Smooth muscle cell (in vitro differentiated cells): Measurements from ENCODE around the gene MTG2. TPM values are rescaled to one million over a fixed set of nuclear protein-coding genes. Genes with fewer than 3 reads are reported as not detected.

Source experiments
- DNase-seq: peaks from one replicate; lab custom pipeline; 2025; ENCODE audit not compliant: unreplicated experiment; lab: John Stamatoyannopoulos, UW
- H2AFZ ChIP-seq: fragments of 200-600 bp; sonication (generic); 2 replicates; pipeline ENCODE4 v1.6.0; 2016; ENCODE audit warnings: antibody characterized with exemption, low read depth, mild to moderate bottlenecking
- H3F3A ChIP-seq: fragments of 200-600 bp; sonication (generic); 2 replicates; pipeline ENCODE4 v1.6.0; 2017; ENCODE audit warnings: antibody characterized with exemption, low read depth
- H3K27ac ChIP-seq: fragments of 200-600 bp; sonication (generic); 2 replicates; pipeline ENCODE4 v1.5.1; 2016; ENCODE audit warnings: low read depth, mild to moderate bottlenecking
- H3K27me3 ChIP-seq: fragments of 200-600 bp; sonication (generic); 2 replicates; pipeline ENCODE4 v1.6.1; 2016; ENCODE audit warnings: low read depth, mild to moderate bottlenecking
- H3K36me3 ChIP-seq: fragments of 200-600 bp; sonication (generic); 2 replicates; pipeline ENCODE4 v1.5.1; 2016; ENCODE audit warnings: low read depth
- H3K4me1 ChIP-seq: fragments of 200-600 bp; sonication (generic); 2 replicates; pipeline ENCODE4 v1.5.1; 2016; ENCODE audit warnings: low read depth
- H3K4me2 ChIP-seq: fragments of 200-600 bp; sonication (generic); 2 replicates; pipeline ENCODE4 v1.6.0; 2016; ENCODE audit warnings: mild to moderate bottlenecking
- H3K4me3 ChIP-seq: fragments of 200-600 bp; sonication (generic); 2 replicates; pipeline ENCODE4 v1.5.1; 2016; ENCODE audit warnings: mild to moderate bottlenecking
- H3K79me2 ChIP-seq: fragments of 200-600 bp; sonication (generic); 2 replicates; pipeline ENCODE4 v1.6.0; 2016; ENCODE audit warnings: low read depth, mild to moderate bottlenecking
- H3K9ac ChIP-seq: fragments of 200-600 bp; sonication (generic); 2 replicates; pipeline ENCODE4 v1.6.0; 2016; ENCODE audit warnings: low read depth
- H3K9me3 ChIP-seq: fragments of 200-600 bp; sonication (generic); replicated peaks from 2 replicates; pipeline ENCODE4 v1.5.1; 2016; ENCODE audit warnings: low read depth
- H4K20me1 ChIP-seq: fragments of 200-600 bp; sonication (generic); 2 replicates; pipeline ENCODE4 v1.6.0; 2016; ENCODE audit warnings: low read depth
- WGBS: methylation state at CpG from one replicate; pipeline ENCODE4 v1.1.7; 2016; ENCODE audit warnings: low lambda C conversion rate; 5-methylcytosine and 5-hydroxymethylcytosine counted together
- polyA plus RNA-seq: library from polyadenylated mRNA; unstranded; fragments of >200 nt; fragmentation: Nextera tagmentation; extraction: Ambion mirVana; gene quantifications from 2 replicates; pipeline ENCODE4 v1.2.1, GENCODE V29; 2016
- total RNA-seq: library from RNA; depleted of rRNA; stranded (reverse); fragments of >200 nt; gene quantifications from 2 replicates; pipeline ENCODE4 v1.2.3, GENCODE V29; 2014
- TF ChIP-seq, protein P1 (sequence below): fragments of 200-600 bp; sonication (generic); IDR thresholded peaks from 2 replicates; pipeline ENCODE4 v1.5.1; 2017; ENCODE audit warnings: borderline replicate concordance, mild to moderate bottlenecking, antibody characterized with exemption; ENCODE audit not compliant: insufficient read depth, poor library complexity, severe bottlenecking

MTG2 gene
- total and polyA plus RNA-seq, 2 experiments from 2014 or later, result 17.9 to 21.9 TPM

DNA sequence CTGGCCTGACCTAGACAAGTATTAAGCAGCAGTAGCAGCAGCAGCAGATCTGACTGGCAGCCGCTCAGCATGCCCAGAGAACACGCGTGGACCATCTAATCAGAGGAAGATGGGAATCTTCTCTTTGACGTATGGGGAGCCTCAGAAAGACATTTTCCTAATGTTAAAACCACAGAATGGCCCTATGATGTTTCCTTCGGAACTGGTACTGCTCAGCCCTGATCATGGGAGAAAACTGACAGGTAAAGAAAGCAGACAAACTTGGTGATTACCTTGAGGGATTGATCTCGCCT lies 45.8 kb upstream of the MTG2 start:
- Histone ChIP-seq H3K4me3 (no peak overlapping the region), H3K27me3 (no peaks in the 10 kb centered on the region), H2AFZ (no peak overlapping the region), H3K79me2 (peaks cover 33% of the 10 kb centered on the region), H3K4me1 (peaks cover 10% of the 10 kb centered on the region), H3K9ac (no peak overlapping the region), H3K27ac (no peak overlapping the region), H3K36me3 (no peaks in the 10 kb centered on the region), H3K9me3 (no peaks in the 10 kb centered on the region), H4K20me1 (peaks cover 86% of the 10 kb centered on the region), H3K4me2 (no peak overlapping the region), H3F3A (peaks cover 61% of the 10 kb centered on the region)
- DNase-seq, result no peak
- TF ChIP-seq, protein P1, sequence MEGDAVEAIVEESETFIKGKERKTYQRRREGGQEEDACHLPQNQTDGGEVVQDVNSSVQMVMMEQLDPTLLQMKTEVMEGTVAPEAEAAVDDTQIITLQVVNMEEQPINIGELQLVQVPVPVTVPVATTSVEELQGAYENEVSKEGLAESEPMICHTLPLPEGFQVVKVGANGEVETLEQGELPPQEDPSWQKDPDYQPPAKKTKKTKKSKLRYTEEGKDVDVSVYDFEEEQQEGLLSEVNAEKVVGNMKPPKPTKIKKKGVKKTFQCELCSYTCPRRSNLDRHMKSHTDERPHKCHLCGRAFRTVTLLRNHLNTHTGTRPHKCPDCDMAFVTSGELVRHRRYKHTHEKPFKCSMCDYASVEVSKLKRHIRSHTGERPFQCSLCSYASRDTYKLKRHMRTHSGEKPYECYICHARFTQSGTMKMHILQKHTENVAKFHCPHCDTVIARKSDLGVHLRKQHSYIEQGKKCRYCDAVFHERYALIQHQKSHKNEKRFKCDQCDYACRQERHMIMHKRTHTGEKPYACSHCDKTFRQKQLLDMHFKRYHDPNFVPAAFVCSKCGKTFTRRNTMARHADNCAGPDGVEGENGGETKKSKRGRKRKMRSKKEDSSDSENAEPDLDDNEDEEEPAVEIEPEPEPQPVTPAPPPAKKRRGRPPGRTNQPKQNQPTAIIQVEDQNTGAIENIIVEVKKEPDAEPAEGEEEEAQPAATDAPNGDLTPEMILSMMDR, result no peak
- 88% methylated on average over 6 of the region's 6 CpGs for WGBS

DNA sequence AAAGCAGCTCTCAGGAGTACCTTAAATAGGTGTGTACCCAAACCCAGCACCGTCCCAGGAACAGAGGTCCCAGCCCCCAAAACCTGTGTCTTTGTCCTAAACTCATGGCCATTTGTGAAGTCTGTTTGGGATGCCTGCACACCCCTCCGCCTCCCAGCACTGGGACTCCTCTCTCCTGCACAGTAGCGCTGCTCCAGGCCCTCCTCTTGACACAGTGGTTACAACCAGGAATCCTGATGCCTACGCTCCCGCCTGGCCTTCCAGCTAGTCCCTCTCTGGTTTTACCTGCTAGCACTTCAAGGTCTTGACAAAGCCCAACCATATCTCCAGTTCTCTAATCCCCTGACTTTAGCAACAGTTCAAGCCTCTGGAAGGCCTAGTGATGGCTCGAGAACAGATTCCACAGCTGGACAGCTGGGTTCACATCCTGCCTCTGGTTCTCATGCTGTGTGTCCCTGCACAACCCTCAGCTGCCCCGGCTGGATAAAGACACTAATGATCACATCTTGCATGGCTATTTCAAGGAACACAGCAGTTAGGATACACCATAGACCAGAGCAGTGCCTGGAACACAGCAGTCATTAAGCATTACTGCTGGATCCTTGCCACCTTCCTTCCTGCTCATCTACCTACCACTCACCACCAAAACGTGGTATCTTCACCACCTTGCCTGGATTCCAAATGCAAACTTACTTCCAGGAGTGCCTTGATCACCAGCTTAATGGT lies 45.2 kb upstream of the MTG2 start:
- DNase-seq, result no peak
- H3K27me3 ChIP-seq, result no peaks in the 10 kb centered on the region
- H3K9me3 ChIP-seq, result no peaks in the 10 kb centered on the region
- H4K20me1 ChIP-seq, result peaks cover 85% of the 10 kb centered on the region
- H3K36me3 ChIP-seq, result no peaks in the 10 kb centered on the region
- H3F3A ChIP-seq, result peaks cover 61% of the 10 kb centered on the region
- 94% methylated on average over 8 of the region's 8 CpGs for WGBS
- H3K27ac ChIP-seq, result no peak overlapping the region
- H3K9ac ChIP-seq, result no peak overlapping the region
- no peak overlapping the region for H3K4me2 ChIP-seq
- H3K79me2 ChIP-seq, result peaks cover 39% of the 10 kb centered on the region
- TF ChIP-seq, protein P1, result no peak
- peaks cover 11% of the 10 kb centered on the region for H3K4me1 ChIP-seq
- H3K4me3 ChIP-seq, result no peak overlapping the region
- H2AFZ ChIP-seq, result no peak overlapping the region

DNA sequence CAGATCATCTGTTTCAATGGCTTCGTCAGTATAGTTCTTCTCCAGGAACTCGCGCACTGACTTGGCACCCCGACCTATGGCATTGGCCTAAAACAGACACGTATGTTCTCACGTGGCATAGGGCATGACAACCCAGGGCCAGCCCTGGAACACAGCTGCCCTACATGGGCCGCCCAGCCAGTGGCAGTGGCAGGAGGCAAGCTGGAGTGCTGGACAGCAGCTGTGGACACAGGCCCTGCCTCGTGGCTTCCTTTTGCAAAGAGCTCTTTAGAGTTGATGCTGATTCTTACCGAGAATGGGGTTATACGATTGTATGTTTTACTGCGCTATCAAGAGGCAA lies 44.7 kb upstream of the MTG2 start:
- H3K4me3 ChIP-seq, result no peak overlapping the region
- 94% methylated on average over 11 of the region's 11 CpGs for WGBS
- H3K79me2 ChIP-seq, result peaks cover 41% of the 10 kb centered on the region
- no peaks in the 10 kb centered on the region for H3K9me3 ChIP-seq
- H3F3A ChIP-seq, result peaks cover 61% of the 10 kb centered on the region
- no peak overlapping the region for H3K9ac ChIP-seq
- no peak overlapping the region for H3K4me2 ChIP-seq
- H3K36me3 ChIP-seq, result no peaks in the 10 kb centered on the region
- H2AFZ ChIP-seq, result no peak overlapping the region
- H4K20me1 ChIP-seq, result peaks cover 80% of the 10 kb centered on the region
- TF ChIP-seq, protein P1, result no peak
- DNase-seq, result no peak
- H3K27me3 ChIP-seq, result no peaks in the 10 kb centered on the region
- H3K27ac ChIP-seq, result no peak overlapping the region
- peaks cover 11% of the 10 kb centered on the region for H3K4me1 ChIP-seq

DNA sequence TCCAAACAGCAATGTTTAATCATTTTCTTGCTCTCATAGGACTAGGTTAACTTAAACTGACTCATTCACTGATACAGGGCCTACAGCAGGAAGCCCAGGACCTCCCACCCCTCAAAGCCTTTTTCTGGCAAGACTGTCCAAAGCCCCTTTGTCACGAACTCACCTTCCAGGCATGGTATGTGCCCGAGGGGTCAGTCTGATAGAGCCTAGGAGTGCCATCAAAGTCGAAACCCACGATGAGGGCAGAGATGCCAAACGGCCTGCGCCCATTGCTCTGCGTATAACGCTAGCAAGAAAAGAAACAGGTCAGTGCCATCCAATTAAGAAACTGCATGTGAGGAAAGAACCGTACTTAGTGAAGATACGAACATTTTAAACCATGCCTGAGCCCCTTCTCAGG lies 43.9 kb upstream of the MTG2 start:
- 97% methylated on average over 10 of the region's 10 CpGs for WGBS
- H4K20me1 ChIP-seq, result peaks cover 76% of the 10 kb centered on the region
- no peak overlapping the region for H3K27ac ChIP-seq
- no peak for DNase-seq
- peaks cover 11% of the 10 kb centered on the region for H3K4me1 ChIP-seq
- no peaks in the 10 kb centered on the region for H3K9me3 ChIP-seq
- H3K9ac ChIP-seq, result no peak overlapping the region
- H3K79me2 ChIP-seq, result peaks cover 41% of the 10 kb centered on the region
- H3K4me3 ChIP-seq, result no peak overlapping the region
- H3K36me3 ChIP-seq, result no peaks in the 10 kb centered on the region
- H3K4me2 ChIP-seq, result no peak overlapping the region
- no peak overlapping the region for H2AFZ ChIP-seq
- TF ChIP-seq, protein P1, result no peak
- H3K27me3 ChIP-seq, result no peaks in the 10 kb centered on the region
- peaks cover 61% of the 10 kb centered on the region for H3F3A ChIP-seq
